Neural cell (in vitro differentiated cells): ENCODE measurements around the gene SETSIP. TPM values are rescaled to one million over a fixed set of nuclear protein-coding genes. Genes with fewer than 3 reads are reported as not detected.

Experiments used
- H2AFZ ChIP-seq: fragments of 200-600, 300-800 bp; sonication (generic), shearing (Covaris generic); 2 replicates; pipeline ENCODE4 v1.6.0; 2014; ENCODE audit warnings: low read depth, mild to moderate bottlenecking, antibody characterized with exemption, low read length, moderate library complexity
- H3F3A ChIP-seq: fragments of 200-600 bp; shearing (Covaris generic); 2 replicates; pipeline ENCODE4 v1.6.1; 2016; ENCODE audit warnings: mild to moderate bottlenecking, moderate library complexity, mixed read lengths, antibody characterized with exemption, low read length; ENCODE audit not compliant: insufficient read depth, poor library complexity, severe bottlenecking
- H3K27ac ChIP-seq: fragments of 200-600, 300-800 bp; sonication (generic), shearing (Covaris generic); 2 replicates; pipeline ENCODE4 v1.5.1; 2014; ENCODE audit warnings: mild to moderate bottlenecking, low read length, moderate library complexity
- H3K27me3 ChIP-seq: fragments of 300-800, 200-600 bp; sonication (generic), shearing (Covaris generic); 2 replicates; pipeline ENCODE4 v1.6.0; 2014; ENCODE audit warnings: mild to moderate bottlenecking, low read depth, low read length, moderate library complexity; ENCODE audit not compliant: insufficient read depth
- H3K36me3 ChIP-seq: fragments of 300-800, 200-600 bp; sonication (generic), shearing (Covaris generic); 2 replicates; pipeline ENCODE4 v1.5.1; 2014; ENCODE audit warnings: mild to moderate bottlenecking, antibody characterized with exemption, low read length, moderate library complexity; ENCODE audit not compliant: insufficient read depth
- H3K4me2 ChIP-seq: fragments of 300-800, 200-600 bp; sonication (generic), shearing (Covaris generic); 2 replicates; pipeline ENCODE4 v1.6.0; 2014; ENCODE audit warnings: mild to moderate bottlenecking, low read length
- H3K4me3 ChIP-seq: fragments of 300-800, 200-600 bp; sonication (generic), shearing (Covaris generic); 2 replicates; pipeline ENCODE4 v1.5.1; 2014; ENCODE audit warnings: mild to moderate bottlenecking, low read length, moderate library complexity
- H3K79me2 ChIP-seq: fragments of 200-600 bp; shearing (Covaris generic); replicated peaks from 2 replicates; pipeline ENCODE4 v1.6.0; 2014; ENCODE audit warnings: mild to moderate bottlenecking, low read length, moderate library complexity; ENCODE audit not compliant: insufficient read depth
- H3K9ac ChIP-seq: fragments of 300-800, 200-600 bp; sonication (generic), shearing (Covaris generic); 2 replicates; pipeline ENCODE4 v1.6.1; 2016; ENCODE audit warnings: mild to moderate bottlenecking, low read length, mixed read lengths
- H3K9me2 ChIP-seq: fragments of 200-600 bp; shearing (Covaris generic); 2 replicates; pipeline ENCODE4 v1.6.1; 2016; ENCODE audit warnings: mild to moderate bottlenecking, low read length, mixed read lengths; ENCODE audit not compliant: insufficient read depth
- H3K9me3 ChIP-seq: fragments of 200-600, 300-800 bp; sonication (generic), shearing (Covaris generic); 2 replicates; pipeline ENCODE4 v1.6.1; 2016; ENCODE audit warnings: mild to moderate bottlenecking, mixed run types, low read length, moderate library complexity, mixed read lengths
- H4K20me1 ChIP-seq: fragments of 200-600 bp; shearing (Covaris generic); 2 replicates; pipeline ENCODE4 v1.6.1; 2016; ENCODE audit warnings: mild to moderate bottlenecking, mixed run types; ENCODE audit not compliant: insufficient read depth
- CTCF ChIP-seq: fragments of 450-650 bp; IDR thresholded peaks from 2 replicates; pipeline ENCODE4 v1.5.1; 2014; ENCODE audit warnings: antibody characterized with exemption, mild to moderate bottlenecking, moderate library complexity; ENCODE audit not compliant: poor library complexity, severe bottlenecking
- EP300 ChIP-seq: fragments of 450-650 bp; conservative IDR thresholded peaks from 2 replicates; pipeline ENCODE4 v1.6.1; 2014; ENCODE audit warnings: antibody characterized with exemption, mild to moderate bottlenecking, moderate library complexity; ENCODE audit not compliant: poor library complexity, severe bottlenecking
- EZH2 ChIP-seq: fragments of 200-600, 300-800 bp; shearing (Covaris generic), sonication (generic); IDR thresholded peaks from 2 replicates; pipeline ENCODE4 v1.6.1; 2014; ENCODE audit warnings: antibody characterized with exemption, low read length, borderline replicate concordance, mild to moderate bottlenecking; ENCODE audit not compliant: insufficient read depth, poor library complexity, severe bottlenecking
- MXI1 ChIP-seq: fragments of 450-650 bp; conservative IDR thresholded peaks from 2 replicates; pipeline ENCODE4 v1.6.1; 2014; ENCODE audit warnings: antibody characterized with exemption, mild to moderate bottlenecking; ENCODE audit not compliant: poor library complexity, severe bottlenecking
- POLR2AphosphoS5 ChIP-seq: IDR thresholded peaks from 2 replicates; pipeline ENCODE4 v1.6.1; 2012
- RAD21 ChIP-seq: fragments of 450-650 bp; conservative IDR thresholded peaks from 2 replicates; pipeline ENCODE4 v1.6.1; 2014; ENCODE audit warnings: antibody characterized with exemption, mild to moderate bottlenecking, moderate library complexity
- SMC3 ChIP-seq: fragments of 450-650 bp; conservative IDR thresholded peaks from 2 replicates; pipeline ENCODE4 v1.6.1; 2014; ENCODE audit warnings: antibody characterized with exemption, mild to moderate bottlenecking, moderate library complexity; ENCODE audit not compliant: poor library complexity
- TAF1 ChIP-seq: IDR thresholded peaks from 2 replicates; pipeline ENCODE4 v1.6.1; 2012; ENCODE audit warnings: low read depth
- polyA minus RNA-seq: library from RNA; depleted of rRNA, polyadenylated mRNA; stranded (reverse); fragments of >200 nt; gene quantifications from 2 replicates; pipeline ENCODE4 v1.2.3, GENCODE V29; 2014
- polyA plus RNA-seq: library from polyadenylated mRNA; depleted of rRNA; stranded (reverse); fragments of >200 nt; gene quantifications from 2 replicates; pipeline ENCODE4 v1.2.3, GENCODE V29; 2014
- TF ChIP-seq, protein P1 (sequence below): IDR thresholded peaks from 2 replicates; pipeline ENCODE4 v1.6.1; 2012; ENCODE audit warnings: borderline replicate concordance

SETSIP gene
- polyA plus RNA-seq (not detected in 2 replicates), polyA minus RNA-seq (not detected in 2 replicates)

GRCh38 chr1:92075311-92075710 lies at the start of gene SETSIP:
Gene SETSIP, minus strand, starts transcription at chr1:92075411. Its CDS starts 0 bp downstream, at chr1:92075411.
- H3K27me3 ChIP-seq, result no peaks in the 10 kb centered on the region
- no peaks in the 10 kb centered on the region for H3K9me2 ChIP-seq
- no peaks in the 10 kb centered on the region for H3K36me3 ChIP-seq
- no peak within 1 kb of the TSS for H3K4me2 ChIP-seq
- no peak within 1 kb of the TSS for H3K4me3 ChIP-seq
- no peaks in the 10 kb centered on the region for H4K20me1 ChIP-seq
- no peak within 1 kb of the TSS for H3K27ac ChIP-seq
- no peaks in the 10 kb centered on the region for H3F3A ChIP-seq
- no peak within 1 kb of the TSS for H2AFZ ChIP-seq
- no peak within 1 kb of the TSS for H3K9ac ChIP-seq
- H3K79me2 ChIP-seq, result no peaks in the 10 kb centered on the region
- H3K9me3 ChIP-seq, result no peaks in the 10 kb centered on the region
- no peak for TF ChIP-seq EP300
- TF ChIP-seq CTCF, result no peak
- TF ChIP-seq, protein P1, sequence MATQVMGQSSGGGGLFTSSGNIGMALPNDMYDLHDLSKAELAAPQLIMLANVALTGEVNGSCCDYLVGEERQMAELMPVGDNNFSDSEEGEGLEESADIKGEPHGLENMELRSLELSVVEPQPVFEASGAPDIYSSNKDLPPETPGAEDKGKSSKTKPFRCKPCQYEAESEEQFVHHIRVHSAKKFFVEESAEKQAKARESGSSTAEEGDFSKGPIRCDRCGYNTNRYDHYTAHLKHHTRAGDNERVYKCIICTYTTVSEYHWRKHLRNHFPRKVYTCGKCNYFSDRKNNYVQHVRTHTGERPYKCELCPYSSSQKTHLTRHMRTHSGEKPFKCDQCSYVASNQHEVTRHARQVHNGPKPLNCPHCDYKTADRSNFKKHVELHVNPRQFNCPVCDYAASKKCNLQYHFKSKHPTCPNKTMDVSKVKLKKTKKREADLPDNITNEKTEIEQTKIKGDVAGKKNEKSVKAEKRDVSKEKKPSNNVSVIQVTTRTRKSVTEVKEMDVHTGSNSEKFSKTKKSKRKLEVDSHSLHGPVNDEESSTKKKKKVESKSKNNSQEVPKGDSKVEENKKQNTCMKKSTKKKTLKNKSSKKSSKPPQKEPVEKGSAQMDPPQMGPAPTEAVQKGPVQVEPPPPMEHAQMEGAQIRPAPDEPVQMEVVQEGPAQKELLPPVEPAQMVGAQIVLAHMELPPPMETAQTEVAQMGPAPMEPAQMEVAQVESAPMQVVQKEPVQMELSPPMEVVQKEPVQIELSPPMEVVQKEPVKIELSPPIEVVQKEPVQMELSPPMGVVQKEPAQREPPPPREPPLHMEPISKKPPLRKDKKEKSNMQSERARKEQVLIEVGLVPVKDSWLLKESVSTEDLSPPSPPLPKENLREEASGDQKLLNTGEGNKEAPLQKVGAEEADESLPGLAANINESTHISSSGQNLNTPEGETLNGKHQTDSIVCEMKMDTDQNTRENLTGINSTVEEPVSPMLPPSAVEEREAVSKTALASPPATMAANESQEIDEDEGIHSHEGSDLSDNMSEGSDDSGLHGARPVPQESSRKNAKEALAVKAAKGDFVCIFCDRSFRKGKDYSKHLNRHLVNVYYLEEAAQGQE, result no peak
- no peak for TF ChIP-seq RAD21
- TF ChIP-seq TAF1, result no peak
- no peak for TF ChIP-seq EZH2
- no peak for TF ChIP-seq MXI1
- no peak for TF ChIP-seq POLR2AphosphoS5
- TF ChIP-seq SMC3, result no peak

DNA sequence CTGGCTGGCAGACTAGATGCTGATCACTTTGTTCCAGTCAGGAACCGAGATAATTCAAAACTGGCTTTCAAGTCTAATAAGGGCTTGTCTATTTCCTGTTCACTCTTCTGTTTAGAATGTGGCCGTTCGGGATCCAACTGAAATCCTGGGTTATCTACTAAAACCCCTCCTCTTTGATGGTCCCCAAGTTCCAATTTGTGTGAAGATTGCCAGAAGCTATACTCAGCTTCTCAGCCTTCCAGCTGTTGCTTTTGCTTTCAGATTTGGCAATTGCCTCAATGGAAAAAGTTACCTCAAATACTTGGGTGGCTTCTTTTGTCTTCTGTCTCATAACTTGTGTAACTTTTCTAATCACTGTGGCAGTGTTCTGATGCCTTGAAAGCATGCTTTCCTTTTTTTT lies 48.7 kb upstream of the SETSIP start:
- H2AFZ ChIP-seq, result no peak overlapping the region
- H3K27me3 ChIP-seq, result no peaks in the 10 kb centered on the region
- no peak overlapping the region for H3K9ac ChIP-seq
- H3K4me3 ChIP-seq, result no peak overlapping the region
- H3K36me3 ChIP-seq, result no peaks in the 10 kb centered on the region
- H3K4me2 ChIP-seq, result no peak overlapping the region
- no peaks in the 10 kb centered on the region for H4K20me1 ChIP-seq
- TF ChIP-seq EZH2 (no peak), EP300 (no peak), SMC3 (no peak), TAF1 (no peak), MXI1 (no peak), RAD21 (no peak), CTCF (no peak), POLR2AphosphoS5 (no peak)
- TF ChIP-seq, protein P1, result no peak
- no peak overlapping the region for H3K27ac ChIP-seq
- H3F3A ChIP-seq, result no peaks in the 10 kb centered on the region
- no peaks in the 10 kb centered on the region for H3K9me3 ChIP-seq
- H3K79me2 ChIP-seq, result no peaks in the 10 kb centered on the region
- no peaks in the 10 kb centered on the region for H3K9me2 ChIP-seq
